Mesendoderm (in vitro differentiated cells): ENCODE measurements around the gene MCFD2. TPM values are rescaled to one million over a fixed set of nuclear protein-coding genes. Genes with fewer than 3 reads are reported as not detected.
A peak's percentile ranks its signal among the peaks of the same experiment; 100 is the strongest.

ENCODE experiments used
- DNase-seq: peaks from one replicate; pipeline ENCODE4 v3.0.0; 2013
- H2AK5ac ChIP-seq: 2 replicates; pipeline ENCODE4 v1.6.1; 2013; ENCODE audit warnings: low read length, inconsistent platforms
- H2BK120ac ChIP-seq: 2 replicates; pipeline ENCODE4 v1.6.1; 2013; ENCODE audit warnings: low read depth, mild to moderate bottlenecking, low read length, moderate library complexity, mixed read lengths
- H2BK15ac ChIP-seq: replicated peaks from 2 replicates; pipeline ENCODE4 v1.6.1; 2013; ENCODE audit warnings: low read depth, mild to moderate bottlenecking, moderate library complexity
- H2BK5ac ChIP-seq: 2 replicates; pipeline ENCODE4 v1.6.1; 2013; ENCODE audit warnings: low read length, inconsistent platforms
- H3K18ac ChIP-seq: 2 replicates; pipeline ENCODE4 v1.6.1; 2013; ENCODE audit warnings: mild to moderate bottlenecking, low read length, mixed read lengths
- H3K23ac ChIP-seq: one replicate; pipeline ENCODE4 v1.6.1; 2013; ENCODE audit warnings: low read length
- H3K27ac ChIP-seq: 2 replicates; pipeline ENCODE4 v1.5.1; 2013; ENCODE audit warnings: low read depth, mild to moderate bottlenecking, inconsistent platforms, low read length, moderate library complexity
- H3K27me3 ChIP-seq: 2 replicates; pipeline ENCODE4 v1.6.1; 2013; ENCODE audit warnings: low read length, control low read depth, mild to moderate bottlenecking, inconsistent platforms; ENCODE audit not compliant: insufficient read depth, poor library complexity
- H3K36me3 ChIP-seq: 2 replicates; pipeline ENCODE4 v1.6.1; 2013; ENCODE audit warnings: low read length, inconsistent platforms; ENCODE audit not compliant: control insufficient read depth, insufficient read depth
- H3K4ac ChIP-seq: one replicate; pipeline ENCODE4 v1.6.1; 2013; ENCODE audit warnings: low read depth, mild to moderate bottlenecking, low read length, moderate library complexity
- H3K4me1 ChIP-seq: 2 replicates; pipeline ENCODE4 v1.6.1; 2013; ENCODE audit warnings: low read depth, low read length, inconsistent platforms; ENCODE audit not compliant: control insufficient read depth
- H3K4me2 ChIP-seq: 2 replicates; pipeline ENCODE4 v1.6.1; 2013; ENCODE audit warnings: low read length
- H3K4me3 ChIP-seq: 2 replicates; pipeline ENCODE4 v1.5.1; 2013; ENCODE audit warnings: mild to moderate bottlenecking, low read length
- H3K56ac ChIP-seq: one replicate; pipeline ENCODE4 v1.6.1; 2013; ENCODE audit warnings: low read length
- H3K79me1 ChIP-seq: 2 replicates; pipeline ENCODE4 v1.6.1; 2013; ENCODE audit warnings: low read length, inconsistent platforms
- H3K79me2 ChIP-seq: 2 replicates; pipeline ENCODE4 v1.6.1; 2013; ENCODE audit warnings: mild to moderate bottlenecking, low read length; ENCODE audit not compliant: control insufficient read depth, insufficient read depth
- H3K9ac ChIP-seq: 2 replicates; pipeline ENCODE4 v1.6.1; 2013; ENCODE audit warnings: low read length, inconsistent platforms
- H4K5ac ChIP-seq: one replicate; pipeline ENCODE4 v1.6.1; 2013; ENCODE audit warnings: low read length
- H4K8ac ChIP-seq: one replicate; pipeline ENCODE4 v1.6.1; 2013; ENCODE audit warnings: low read depth, mild to moderate bottlenecking, control low read depth, low read length, moderate library complexity
- WGBS: extraction: QIAGEN DNeasy Blood & Tissue Kit; methylation state at CpG from one replicate; pipeline ENCODE4 v1.1.7; 2013; ENCODE audit warnings: low lambda C conversion rate, missing lambda C conversion rate; ENCODE audit not compliant: insufficient coverage; ENCODE audit errors: extremely low coverage; 5-methylcytosine and 5-hydroxymethylcytosine counted together
- polyA plus RNA-seq, 2 experiments: library from polyadenylated mRNA; stranded (reverse); fragments of 200-250 nt; gene quantifications; one replicate each; pipeline ENCODE4 v1.2.3, GENCODE V29; 2013

The MCFD2 gene
- polyA plus RNA-seq (2013, experiment 1 of 2): 55.6 TPM
- polyA plus RNA-seq (2013, experiment 2 of 2): 56.0 TPM

DNA sequence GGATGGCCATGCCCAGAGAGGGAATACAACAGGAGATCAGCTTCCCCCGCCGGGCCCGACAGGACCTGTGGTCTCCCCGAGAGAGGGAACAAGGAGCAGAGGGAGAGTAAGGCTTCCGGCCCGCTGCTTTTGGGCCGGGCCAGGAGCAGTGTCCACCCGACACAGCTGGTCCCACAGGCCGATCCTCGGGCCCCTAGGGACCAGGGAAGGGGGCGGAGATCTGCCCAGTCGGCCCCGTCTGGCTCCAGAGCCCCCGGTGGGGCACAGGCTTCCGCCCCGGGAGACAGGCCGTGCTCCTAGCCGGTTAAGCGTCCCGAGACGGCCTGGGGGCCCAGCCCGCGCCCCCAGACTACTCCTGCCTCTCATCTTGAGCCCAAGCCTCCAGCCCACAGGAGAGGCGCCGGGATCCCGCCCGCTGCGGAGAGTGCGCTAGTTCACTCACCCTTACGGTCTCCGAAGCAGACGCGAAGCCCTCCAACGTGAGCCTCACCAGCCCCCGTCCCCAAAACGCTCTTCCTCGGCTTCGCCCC, at the start of gene MCFD2:
MCFD2 (minus strand) TSS at position 526 of the 530 bp plus-strand sequence. CDS start 6,635 bp downstream, outside the sequence.
- H3K4me1 ChIP-seq: peaks cover 14% of the 10 kb centered on the region
- H2BK5ac ChIP-seq: peak within 1 kb of the TSS; percentile 20
- H3K9ac ChIP-seq: peak within 1 kb of the TSS; percentile 99
- peak within 1 kb of the TSS; percentile 92 for H3K27ac ChIP-seq
- peak within 1 kb of the TSS; percentile 71 for H4K5ac ChIP-seq
- DNase-seq: no peak
- H2AK5ac ChIP-seq: peak within 1 kb of the TSS; percentile 95
- peaks cover 34% of the 10 kb centered on the region for H3K79me2 ChIP-seq
- H3K18ac ChIP-seq: peak within 1 kb of the TSS; percentile 86
- no peak within 1 kb of the TSS for H3K23ac ChIP-seq
- peak within 1 kb of the TSS; percentile 97 for H3K4me3 ChIP-seq
- H3K4me2 ChIP-seq: peak within 1 kb of the TSS; percentile 98
- H2BK15ac ChIP-seq: no peak within 1 kb of the TSS
- WGBS: no CpG with 5 or more reads among the region's 38 CpGs
- no peak within 1 kb of the TSS for H2BK120ac ChIP-seq
- H4K8ac ChIP-seq: no peak within 1 kb of the TSS
- peaks cover 26% of the 10 kb centered on the region for H3K79me1 ChIP-seq
- H3K27me3 ChIP-seq: no peaks in the 10 kb centered on the region
- peak within 1 kb of the TSS; percentile 81 for H3K4ac ChIP-seq
- no peaks in the 10 kb centered on the region for H3K36me3 ChIP-seq
- H3K56ac ChIP-seq: peak within 1 kb of the TSS; percentile 97

DNA sequence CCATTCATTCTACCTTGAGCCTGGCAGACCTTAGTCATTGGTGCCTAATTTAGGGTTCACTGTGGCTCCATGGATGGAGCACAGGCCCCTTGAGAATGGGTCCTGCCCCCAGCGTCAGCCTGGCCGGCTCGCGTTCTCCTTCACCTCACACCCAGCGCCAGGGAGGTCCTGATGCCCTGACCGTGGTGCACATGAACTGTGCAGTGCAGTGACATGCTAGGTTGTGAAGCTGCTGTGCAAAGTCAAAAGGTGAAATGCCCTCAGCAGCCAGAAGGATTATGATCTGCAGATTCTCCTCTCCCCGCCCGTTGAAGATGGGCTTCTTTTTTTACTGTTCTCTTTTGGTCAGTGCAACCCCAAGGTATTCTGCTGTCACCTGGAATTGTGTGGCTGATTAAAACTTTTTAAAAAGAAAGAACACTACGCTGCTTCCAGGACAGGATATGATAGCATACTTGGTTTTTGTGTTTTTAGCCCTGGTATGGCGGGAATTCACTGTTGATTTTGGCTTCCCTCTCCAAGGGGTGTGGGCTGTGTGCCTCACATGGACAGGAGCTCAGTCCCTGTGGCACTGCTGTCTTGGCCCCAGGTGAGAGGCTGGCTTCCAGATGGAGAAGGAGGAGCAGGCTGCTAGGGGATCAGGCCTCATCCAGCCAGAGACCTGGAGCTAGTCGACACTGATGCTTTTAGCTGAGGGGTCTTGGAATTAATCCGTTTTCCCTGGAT, 49.4 kb upstream of the MCFD2 start:
- Histone ChIP-seq H3K79me2 (no peaks in the 10 kb centered on the region), H3K9ac (no peak overlapping the region), H4K5ac (no peak overlapping the region), H3K27me3 (no peaks in the 10 kb centered on the region), H3K56ac (no peak overlapping the region), H2AK5ac (no peak overlapping the region), H2BK120ac (no peak overlapping the region), H2BK15ac (no peak overlapping the region), H3K36me3 (no peaks in the 10 kb centered on the region), H3K4me1 (no peaks in the 10 kb centered on the region), H3K4me2 (no peak overlapping the region), H3K4me3 (no peak overlapping the region), H4K8ac (no peak overlapping the region), H3K79me1 (no peaks in the 10 kb centered on the region), H3K4ac (no peak overlapping the region), H3K23ac (no peak overlapping the region), H3K27ac (no peak overlapping the region), H3K18ac (no peak overlapping the region), H2BK5ac (no peak overlapping the region)
- WGBS: no CpG with 5 or more reads among the region's 12 CpGs
- no peak for DNase-seq

DNA sequence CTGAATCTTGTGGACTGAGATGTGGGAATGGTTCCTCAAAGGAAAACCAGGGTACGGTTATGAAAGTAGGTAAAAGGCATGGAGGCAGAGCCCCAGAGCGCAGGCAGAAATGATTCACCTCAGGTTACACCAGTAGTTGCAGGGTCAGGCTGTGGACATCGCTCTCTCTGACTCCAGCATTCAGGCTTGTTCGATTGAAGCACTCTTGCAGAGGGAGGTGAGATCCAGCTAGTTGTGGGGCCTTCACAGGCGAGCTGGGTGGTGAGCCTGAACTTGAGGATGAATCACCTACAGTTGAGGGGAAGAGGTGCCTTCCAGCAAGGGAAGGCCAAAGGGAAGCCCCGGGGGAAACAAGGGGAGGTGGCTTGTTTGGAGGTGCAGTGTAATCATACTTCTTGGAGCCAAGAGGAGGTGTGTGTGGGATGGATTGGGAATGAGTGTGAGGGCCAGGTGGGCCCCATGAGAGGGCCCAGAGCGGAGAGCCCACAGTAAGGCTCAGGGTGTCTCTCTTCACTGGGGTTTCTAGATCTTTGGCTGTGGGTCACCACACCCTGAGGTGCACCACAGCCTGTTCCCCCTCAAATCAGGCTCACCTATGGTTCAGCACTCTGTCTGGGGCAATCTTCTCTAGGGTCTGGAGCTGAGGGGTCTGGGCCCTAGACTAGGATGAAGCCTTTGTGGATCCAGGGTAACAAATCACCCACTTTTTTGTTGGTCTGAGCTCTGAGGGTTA, 48.5 kb upstream of the MCFD2 start:
- no peaks in the 10 kb centered on the region for H3K79me1 ChIP-seq
- WGBS: no CpG with 5 or more reads among the region's 7 CpGs

DNA sequence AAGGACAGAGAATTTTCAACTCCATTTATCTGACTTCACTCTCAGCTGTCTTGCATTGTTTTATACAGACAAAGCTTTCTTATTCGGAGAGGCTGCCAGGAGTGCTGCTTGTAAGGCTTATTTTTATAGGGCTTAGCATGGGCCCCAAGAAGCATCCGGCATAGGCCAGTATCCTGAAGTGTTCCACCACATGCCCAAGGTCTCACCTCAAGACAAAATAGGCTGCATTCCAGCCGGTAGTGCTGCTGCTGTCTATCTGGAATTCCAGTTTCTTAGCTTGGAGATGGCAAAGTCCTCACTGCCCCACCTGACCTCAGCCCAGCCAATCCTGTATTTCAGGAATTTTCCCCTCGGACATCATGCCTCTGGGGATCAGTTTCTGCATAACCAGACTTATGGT, 47.6 kb upstream of the MCFD2 start:
- WGBS: no CpG with 5 or more reads among the region's 4 CpGs
- Histone ChIP-seq H3K56ac (no peak overlapping the region), H2BK15ac (no peak overlapping the region), H3K4ac (no peak overlapping the region), H3K27ac (no peak overlapping the region), H4K8ac (no peak overlapping the region), H3K79me1 (no peaks in the 10 kb centered on the region), H3K18ac (no peak overlapping the region), H4K5ac (no peak overlapping the region), H3K23ac (no peak overlapping the region), H3K4me1 (no peaks in the 10 kb centered on the region), H3K4me2 (no peak overlapping the region), H2BK120ac (no peak overlapping the region), H2AK5ac (no peak overlapping the region), H3K9ac (no peak overlapping the region), H3K36me3 (peaks cover 2% of the 10 kb centered on the region), H3K27me3 (no peaks in the 10 kb centered on the region), H3K79me2 (no peaks in the 10 kb centered on the region), H3K4me3 (no peak overlapping the region), H2BK5ac (no peak overlapping the region)
- DNase-seq: no peak

More for the DNA sequence above, 48.5 kb upstream of the MCFD2 start:
- no peak overlapping the region for H4K8ac ChIP-seq
- no peak overlapping the region for H4K5ac ChIP-seq
- H2BK120ac ChIP-seq: no peak overlapping the region
- H3K18ac ChIP-seq: no peak overlapping the region
- H2BK15ac ChIP-seq: no peak overlapping the region
- no peaks in the 10 kb centered on the region for H3K4me1 ChIP-seq
- no peak overlapping the region for H3K4ac ChIP-seq
- H3K36me3 ChIP-seq: no peaks in the 10 kb centered on the region
- H3K27me3 ChIP-seq: no peaks in the 10 kb centered on the region
- H3K56ac ChIP-seq: no peak overlapping the region
- H3K27ac ChIP-seq: no peak overlapping the region
- H3K79me2 ChIP-seq: no peaks in the 10 kb centered on the region
- H3K4me2 ChIP-seq: no peak overlapping the region
- no peak overlapping the region for H2AK5ac ChIP-seq
- H3K4me3 ChIP-seq: no peak overlapping the region
- H3K23ac ChIP-seq: no peak overlapping the region
- no peak overlapping the region for H3K9ac ChIP-seq
- H2BK5ac ChIP-seq: no peak overlapping the region
- DNase-seq: no peak

DNA sequence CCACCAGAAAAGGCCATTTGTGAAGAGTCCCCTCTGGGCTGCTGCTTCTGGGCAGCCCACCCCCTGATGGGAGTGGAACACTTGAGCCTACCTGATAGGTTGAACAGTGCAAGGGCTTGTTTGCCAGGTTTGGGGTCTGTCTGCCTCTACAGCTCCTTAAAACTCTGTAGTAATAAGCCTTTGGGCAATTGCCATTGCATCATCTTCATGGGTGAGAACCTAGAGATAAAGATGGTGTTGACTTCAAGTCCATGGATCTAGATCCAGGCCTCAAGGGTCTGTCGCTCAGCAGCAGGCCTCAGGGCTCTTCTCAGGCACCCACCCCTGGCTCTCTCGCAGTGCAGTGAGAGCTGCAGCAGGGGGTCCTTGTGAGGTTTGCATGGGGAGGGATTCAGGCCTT, 47.1 kb upstream of the MCFD2 start:
- no peak overlapping the region for H4K8ac ChIP-seq
- no peaks in the 10 kb centered on the region for H3K27me3 ChIP-seq
- H2BK120ac ChIP-seq: no peak overlapping the region
- H3K4me2 ChIP-seq: no peak overlapping the region
- no peaks in the 10 kb centered on the region for H3K4me1 ChIP-seq
- no peak overlapping the region for H2AK5ac ChIP-seq
- H3K36me3 ChIP-seq: peaks cover 2% of the 10 kb centered on the region
- no peak overlapping the region for H3K9ac ChIP-seq
- H3K79me1 ChIP-seq: no peaks in the 10 kb centered on the region
- no peak overlapping the region for H2BK5ac ChIP-seq
- H3K79me2 ChIP-seq: no peaks in the 10 kb centered on the region
- H3K4ac ChIP-seq: no peak overlapping the region
- no peak overlapping the region for H3K56ac ChIP-seq
- H3K23ac ChIP-seq: no peak overlapping the region
- WGBS: no CpG with 5 or more reads among the region's 2 CpGs
- H4K5ac ChIP-seq: no peak overlapping the region
- no peak overlapping the region for H3K4me3 ChIP-seq
- H3K27ac ChIP-seq: no peak overlapping the region
- no peak overlapping the region for H3K18ac ChIP-seq
- no peak for DNase-seq
- no peak overlapping the region for H2BK15ac ChIP-seq
